NB4 (cell line): ENCODE data around the gene CNNM2.

Experiments used
- POLR2A ChIP-seq: IDR thresholded peaks from 2 replicates; pipeline ENCODE4 v1.6.1; 2011; ENCODE audit warnings: mild to moderate bottlenecking; ENCODE audit not compliant: insufficient read length; ENCODE audit errors: extremely low read depth
- TF ChIP-seq, protein P1 (sequence below): IDR thresholded peaks from one replicate; pipeline ENCODE4 v1.5.1; 2012; ENCODE audit warnings: low read depth, low read length

- TF ChIP-seq, protein P1, sequence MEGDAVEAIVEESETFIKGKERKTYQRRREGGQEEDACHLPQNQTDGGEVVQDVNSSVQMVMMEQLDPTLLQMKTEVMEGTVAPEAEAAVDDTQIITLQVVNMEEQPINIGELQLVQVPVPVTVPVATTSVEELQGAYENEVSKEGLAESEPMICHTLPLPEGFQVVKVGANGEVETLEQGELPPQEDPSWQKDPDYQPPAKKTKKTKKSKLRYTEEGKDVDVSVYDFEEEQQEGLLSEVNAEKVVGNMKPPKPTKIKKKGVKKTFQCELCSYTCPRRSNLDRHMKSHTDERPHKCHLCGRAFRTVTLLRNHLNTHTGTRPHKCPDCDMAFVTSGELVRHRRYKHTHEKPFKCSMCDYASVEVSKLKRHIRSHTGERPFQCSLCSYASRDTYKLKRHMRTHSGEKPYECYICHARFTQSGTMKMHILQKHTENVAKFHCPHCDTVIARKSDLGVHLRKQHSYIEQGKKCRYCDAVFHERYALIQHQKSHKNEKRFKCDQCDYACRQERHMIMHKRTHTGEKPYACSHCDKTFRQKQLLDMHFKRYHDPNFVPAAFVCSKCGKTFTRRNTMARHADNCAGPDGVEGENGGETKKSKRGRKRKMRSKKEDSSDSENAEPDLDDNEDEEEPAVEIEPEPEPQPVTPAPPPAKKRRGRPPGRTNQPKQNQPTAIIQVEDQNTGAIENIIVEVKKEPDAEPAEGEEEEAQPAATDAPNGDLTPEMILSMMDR: no peak
- no peak for TF ChIP-seq POLR2A
Measured at GRCh38 chr10:103049237-103049636, 131.1 kb downstream of the CNNM2 start.
